ENCODE data around the gene TOMM6. TPM values are rescaled to one million over a fixed set of nuclear protein-coding genes. Genes with fewer than 3 reads are reported as not detected.

TOMM6 gene
- total RNA-seq, 1 experiment from 2014 or later: 292 TPM

GRCh38 chr6:41791984-41792383, 4.5 kb downstream of the TOMM6 start:
- TF ChIP-seq CBX3 (IDR thresholded peaks at IDR 0.05; ENCODE audit: low read depth) (no peak), CTCF (IDR thresholded peaks at IDR 0.05 in 2 of 3, conservative IDR thresholded peaks at IDR 0.05 in 1 of 3; ENCODE audit: borderline replicate concordance in 1 of 3, insufficient read depth in 1 of 3, low read depth in 2 of 3, low read length in 2 of 3) (no peak), FOSL1 (IDR thresholded peaks at IDR 0.05; ENCODE audit: low read depth) (no peak), SRF (IDR thresholded peaks at IDR 0.05; ENCODE audit: low read depth) (no peak)
- intact Hi-C loops (cut with micrococcal nuclease): no loop called here
- ChIA-PET POLR2A (no interaction called here), CTCF (no interaction called here), RAD21 (ENCODE audit: low non-redundant PET in 1 of 2, low total read pairs in 2 of 2, uncharacterized antibody in 2 of 2, unreplicated experiment in 2 of 2) (no interaction called here)
- no peak overlapping the region for H2AFZ ChIP-seq (ENCODE audit: low read depth, low read length, poor library complexity, severe bottlenecking)
- no peak for ATAC-seq
- H3K4me1 ChIP-seq (ENCODE audit: control insufficient read depth in 1 of 2, insufficient read depth in 2 of 2, low read length in 2 of 2): peaks cover 0 to 8% of the 10 kb centered on the region in 2 experiments; a peak in 1 of 4 replicates
- H3K4me2 ChIP-seq (ENCODE audit: low read length): no peak overlapping the region
- no peak for DNase-seq (ENCODE audit: low read depth, low spot score)
- H3K9ac ChIP-seq (ENCODE audit: low read length): no peak overlapping the region
- H3K9me3 ChIP-seq (ENCODE audit: control insufficient read depth in 1 of 2, insufficient read depth in 1 of 2, low read depth in 1 of 2, low read length in 2 of 2): no peaks in the 10 kb centered on the region
- no peaks in the 10 kb centered on the region for H3K27me3 ChIP-seq (ENCODE audit: insufficient read depth, low read length)
- peaks cover 29 to 34% of the 10 kb centered on the region in 2 experiments for H3K36me3 ChIP-seq (ENCODE audit: control insufficient read depth in 1 of 2, insufficient read depth in 2 of 2, low read length in 2 of 2)
- H3K27ac ChIP-seq (ENCODE audit: low read depth, low read length): no peak overlapping the region
- peaks cover 30% of the 10 kb centered on the region for H3K79me2 ChIP-seq (ENCODE audit: insufficient read depth, low read length)
- no TSS peak for BruUV-seq (replicated peaks)
- no peaks in the 10 kb centered on the region for H3K9me2 ChIP-seq (ENCODE audit: insufficient read depth)
- H4K20me1 ChIP-seq (ENCODE audit: insufficient read depth): no peaks in the 10 kb centered on the region
- H3K4me3 ChIP-seq (replicated peaks in 1 of 2; ENCODE audit: low read depth in 1 of 2, low read length in 2 of 2): no peak overlapping the region

DNA sequence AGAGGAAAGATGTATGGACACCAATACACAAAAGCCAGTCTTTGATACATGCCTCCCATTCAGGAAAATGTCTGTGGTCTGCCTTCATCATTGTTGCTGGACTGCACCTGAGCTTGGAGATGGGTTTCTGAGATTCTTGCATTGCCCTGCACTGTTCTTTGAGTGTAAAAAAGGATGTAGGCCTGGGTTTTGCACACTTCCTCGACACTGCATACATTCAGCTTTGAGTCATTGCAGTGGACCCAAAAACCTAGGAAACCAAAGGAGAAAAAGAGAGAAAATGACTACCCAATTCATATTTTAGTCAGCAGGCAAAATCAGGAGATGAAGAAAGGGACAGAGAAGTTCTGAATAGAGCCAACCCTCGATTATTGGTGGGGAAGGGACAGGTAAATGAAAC, 9.0 kb downstream of the TOMM6 start:
- Histone ChIP-seq H3K9ac (ENCODE audit: low read length) (no peak overlapping the region), H3K79me2 (ENCODE audit: insufficient read depth, low read length) (no peaks in the 10 kb centered on the region), H3K9me2 (ENCODE audit: insufficient read depth) (no peaks in the 10 kb centered on the region), H3K9me3 (ENCODE audit: control insufficient read depth in 1 of 2, insufficient read depth in 1 of 2, low read depth in 1 of 2, low read length in 2 of 2) (no peaks in the 10 kb centered on the region), H3K27ac (ENCODE audit: low read depth, low read length) (no peak overlapping the region), H3K36me3 (ENCODE audit: control insufficient read depth in 1 of 2, insufficient read depth in 2 of 2, low read length in 2 of 2) (peaks cover 11 to 15% of the 10 kb centered on the region in 2 experiments; a peak in 3 of 4 replicates), H3K4me1 (ENCODE audit: control insufficient read depth in 1 of 2, insufficient read depth in 2 of 2, low read length in 2 of 2) (no peaks in the 10 kb centered on the region), H3K4me2 (ENCODE audit: low read length) (no peak overlapping the region), H4K20me1 (ENCODE audit: insufficient read depth) (no peaks in the 10 kb centered on the region), H3K27me3 (ENCODE audit: insufficient read depth, low read length) (no peaks in the 10 kb centered on the region), H2AFZ (ENCODE audit: low read depth, low read length, poor library complexity, severe bottlenecking) (no peak overlapping the region), H3K4me3 (replicated peaks in 1 of 2; ENCODE audit: low read depth in 1 of 2, low read length in 2 of 2) (no peak overlapping the region)
- DNase-seq (ENCODE audit: low read depth, low spot score): no peak
- BruUV-seq (replicated peaks): no TSS peak
- ATAC-seq: no peak
- intact Hi-C loops (cut with micrococcal nuclease): no loop called here
- no peak for TF ChIP-seq ATF3 (IDR thresholded peaks at IDR 0.05)
- no peak for TF ChIP-seq EGR1 (IDR thresholded peaks at IDR 0.05; ENCODE audit: low read depth)
- no peak for TF ChIP-seq POLR2AphosphoS5 (IDR thresholded peaks at IDR 0.05; ENCODE audit: low read depth, low read length)
- TF ChIP-seq CTCF (IDR thresholded peaks at IDR 0.05 in 2 of 3, conservative IDR thresholded peaks at IDR 0.05 in 1 of 3; ENCODE audit: borderline replicate concordance in 1 of 3, insufficient read depth in 1 of 3, low read depth in 2 of 3, low read length in 2 of 3): no peak
- no peak for TF ChIP-seq FOSL1 (IDR thresholded peaks at IDR 0.05; ENCODE audit: low read depth)
- no peak for TF ChIP-seq JUND (IDR thresholded peaks at IDR 0.05)
- TF ChIP-seq, protein P1, sequence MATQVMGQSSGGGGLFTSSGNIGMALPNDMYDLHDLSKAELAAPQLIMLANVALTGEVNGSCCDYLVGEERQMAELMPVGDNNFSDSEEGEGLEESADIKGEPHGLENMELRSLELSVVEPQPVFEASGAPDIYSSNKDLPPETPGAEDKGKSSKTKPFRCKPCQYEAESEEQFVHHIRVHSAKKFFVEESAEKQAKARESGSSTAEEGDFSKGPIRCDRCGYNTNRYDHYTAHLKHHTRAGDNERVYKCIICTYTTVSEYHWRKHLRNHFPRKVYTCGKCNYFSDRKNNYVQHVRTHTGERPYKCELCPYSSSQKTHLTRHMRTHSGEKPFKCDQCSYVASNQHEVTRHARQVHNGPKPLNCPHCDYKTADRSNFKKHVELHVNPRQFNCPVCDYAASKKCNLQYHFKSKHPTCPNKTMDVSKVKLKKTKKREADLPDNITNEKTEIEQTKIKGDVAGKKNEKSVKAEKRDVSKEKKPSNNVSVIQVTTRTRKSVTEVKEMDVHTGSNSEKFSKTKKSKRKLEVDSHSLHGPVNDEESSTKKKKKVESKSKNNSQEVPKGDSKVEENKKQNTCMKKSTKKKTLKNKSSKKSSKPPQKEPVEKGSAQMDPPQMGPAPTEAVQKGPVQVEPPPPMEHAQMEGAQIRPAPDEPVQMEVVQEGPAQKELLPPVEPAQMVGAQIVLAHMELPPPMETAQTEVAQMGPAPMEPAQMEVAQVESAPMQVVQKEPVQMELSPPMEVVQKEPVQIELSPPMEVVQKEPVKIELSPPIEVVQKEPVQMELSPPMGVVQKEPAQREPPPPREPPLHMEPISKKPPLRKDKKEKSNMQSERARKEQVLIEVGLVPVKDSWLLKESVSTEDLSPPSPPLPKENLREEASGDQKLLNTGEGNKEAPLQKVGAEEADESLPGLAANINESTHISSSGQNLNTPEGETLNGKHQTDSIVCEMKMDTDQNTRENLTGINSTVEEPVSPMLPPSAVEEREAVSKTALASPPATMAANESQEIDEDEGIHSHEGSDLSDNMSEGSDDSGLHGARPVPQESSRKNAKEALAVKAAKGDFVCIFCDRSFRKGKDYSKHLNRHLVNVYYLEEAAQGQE (IDR thresholded peaks at IDR 0.05; ENCODE audit: low read depth): no peak
- TF ChIP-seq, protein P2, sequence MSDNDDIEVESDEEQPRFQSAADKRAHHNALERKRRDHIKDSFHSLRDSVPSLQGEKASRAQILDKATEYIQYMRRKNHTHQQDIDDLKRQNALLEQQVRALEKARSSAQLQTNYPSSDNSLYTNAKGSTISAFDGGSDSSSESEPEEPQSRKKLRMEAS (IDR thresholded peaks at IDR 0.05): no peak
- RAD21 ChIA-PET (ENCODE audit: low non-redundant PET in 1 of 2, low total read pairs in 2 of 2, uncharacterized antibody in 2 of 2, unreplicated experiment in 2 of 2): no interaction called here
- CTCF ChIA-PET: no interaction called here
- POLR2A ChIA-PET: no interaction called here
